ENCODE measurements around the gene PCED1B. TPM values are rescaled to one million over a fixed set of nuclear protein-coding genes. Genes with fewer than 3 reads are reported as not detected.

PCED1B gene
- total RNA-seq, 3 donors from 2014 or later, result 1.6 to 6.2 (median 5.1) TPM

DNA sequence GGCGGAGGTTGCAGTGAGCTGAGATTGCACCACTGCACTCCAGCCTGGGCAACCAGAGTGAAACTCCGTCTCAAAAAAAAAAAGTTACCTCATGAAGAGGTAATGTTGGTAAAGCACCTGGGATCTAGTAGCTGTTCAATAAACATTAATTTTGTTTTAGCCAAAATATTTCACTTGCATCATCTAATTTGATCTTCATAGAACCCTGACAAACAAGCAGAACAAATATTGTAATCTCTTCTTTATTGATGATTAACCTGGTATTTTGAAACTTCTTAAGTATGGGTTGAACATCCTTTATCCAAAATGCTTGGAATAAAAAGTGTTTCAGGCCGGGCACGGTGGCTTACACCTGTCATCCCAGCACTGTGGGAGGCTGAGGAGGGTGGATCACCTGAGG lies 149.4 kb downstream of the PCED1B start:
- Histone ChIP-seq H3K36me3 (no peaks in the 10 kb centered on the region), H3K4me3 (no peak overlapping the region), H3K4me1 (no peaks in the 10 kb centered on the region), H3K27ac (no peak overlapping the region), H3K9me3 (no peaks in the 10 kb centered on the region), H3K27me3 (no peaks in the 10 kb centered on the region)
- no peak for DNase-seq (ENCODE audit: low spot score in 2 of 2)
- TF ChIP-seq, protein P1, sequence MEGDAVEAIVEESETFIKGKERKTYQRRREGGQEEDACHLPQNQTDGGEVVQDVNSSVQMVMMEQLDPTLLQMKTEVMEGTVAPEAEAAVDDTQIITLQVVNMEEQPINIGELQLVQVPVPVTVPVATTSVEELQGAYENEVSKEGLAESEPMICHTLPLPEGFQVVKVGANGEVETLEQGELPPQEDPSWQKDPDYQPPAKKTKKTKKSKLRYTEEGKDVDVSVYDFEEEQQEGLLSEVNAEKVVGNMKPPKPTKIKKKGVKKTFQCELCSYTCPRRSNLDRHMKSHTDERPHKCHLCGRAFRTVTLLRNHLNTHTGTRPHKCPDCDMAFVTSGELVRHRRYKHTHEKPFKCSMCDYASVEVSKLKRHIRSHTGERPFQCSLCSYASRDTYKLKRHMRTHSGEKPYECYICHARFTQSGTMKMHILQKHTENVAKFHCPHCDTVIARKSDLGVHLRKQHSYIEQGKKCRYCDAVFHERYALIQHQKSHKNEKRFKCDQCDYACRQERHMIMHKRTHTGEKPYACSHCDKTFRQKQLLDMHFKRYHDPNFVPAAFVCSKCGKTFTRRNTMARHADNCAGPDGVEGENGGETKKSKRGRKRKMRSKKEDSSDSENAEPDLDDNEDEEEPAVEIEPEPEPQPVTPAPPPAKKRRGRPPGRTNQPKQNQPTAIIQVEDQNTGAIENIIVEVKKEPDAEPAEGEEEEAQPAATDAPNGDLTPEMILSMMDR (IDR thresholded peaks at IDR 0.05), result no peak
- TF ChIP-seq POLR2A (IDR thresholded peaks at IDR 0.05), result no peak
- TF ChIP-seq POLR2AphosphoS5 (IDR thresholded peaks at IDR 0.05), result no peak
- intact Hi-C loops (cut with DNase I; ENCODE audit: low total_unique reads), result no loop called here

- Histone ChIP-seq H3K4me1 (no peaks in the 10 kb centered on the region), H3K27me3 (no peaks in the 10 kb centered on the region), H3K4me3 (no peak overlapping the region), H3K36me3 (no peaks in the 10 kb centered on the region), H3K27ac (no peak overlapping the region), H3K9me3 (no peaks in the 10 kb centered on the region)
- DNase-seq (ENCODE audit: low spot score in 2 of 2), result no peak
- intact Hi-C loops (cut with DNase I; ENCODE audit: low total_unique reads), result no loop called here
- TF ChIP-seq, protein P1 (IDR thresholded peaks at IDR 0.05), result no peak
- TF ChIP-seq POLR2A (IDR thresholded peaks at IDR 0.05), result no peak
- TF ChIP-seq POLR2AphosphoS5 (IDR thresholded peaks at IDR 0.05), result no peak
Measured at GRCh38 chr12:47231456-47231855, 152.0 kb downstream of the PCED1B start.

DNA sequence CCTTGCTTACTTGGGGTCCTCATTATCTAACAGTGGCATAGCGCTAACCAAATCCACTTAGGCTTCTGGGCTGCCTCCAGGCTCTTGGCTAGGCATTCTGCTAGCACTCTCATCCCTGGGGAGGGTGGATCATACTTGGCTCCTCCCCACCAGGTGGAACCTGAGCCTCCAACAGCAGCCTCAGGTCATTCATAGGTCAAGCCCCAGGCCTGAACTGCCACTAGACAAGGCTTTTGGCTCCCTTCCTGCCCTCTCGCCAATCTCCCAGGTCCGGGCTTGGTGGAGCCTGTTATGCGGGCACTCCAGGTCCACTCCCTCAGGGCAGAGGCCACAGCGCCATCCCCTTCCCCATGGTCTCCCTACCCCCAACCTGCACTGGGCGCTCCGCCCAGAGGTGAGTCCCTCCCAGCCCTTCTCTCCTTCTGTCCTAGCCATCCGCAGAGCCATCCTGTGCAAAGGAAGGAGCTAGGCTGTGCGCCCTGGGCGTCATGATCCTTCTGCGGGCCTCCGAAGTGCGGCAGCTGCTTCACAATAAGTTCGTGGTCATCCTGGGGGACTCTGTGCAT lies 155.2 kb downstream of the PCED1B start:
- TF ChIP-seq, protein P1 (IDR thresholded peaks at IDR 0.05), result no peak
- TF ChIP-seq POLR2AphosphoS5 (IDR thresholded peaks at IDR 0.05), result no peak
- no peak for TF ChIP-seq POLR2A (IDR thresholded peaks at IDR 0.05)
- no peaks in the 10 kb centered on the region for H3K27me3 ChIP-seq
- H3K4me3 ChIP-seq, result no peak overlapping the region
- DNase-seq (ENCODE audit: low spot score in 2 of 2), result no peak
- no peak overlapping the region for H3K27ac ChIP-seq
- intact Hi-C loops (cut with DNase I; ENCODE audit: low total_unique reads), result no loop called here
- H3K4me1 ChIP-seq, result no peaks in the 10 kb centered on the region
- H3K9me3 ChIP-seq, result no peaks in the 10 kb centered on the region
- H3K36me3 ChIP-seq, result no peaks in the 10 kb centered on the region

- intact Hi-C loops (cut with DNase I; ENCODE audit: low total_unique reads), result no loop called here
- no peak for DNase-seq (ENCODE audit: low spot score in 2 of 2)
- no peaks in the 10 kb centered on the region for H3K9me3 ChIP-seq
- no peak for TF ChIP-seq POLR2A (IDR thresholded peaks at IDR 0.05)
- TF ChIP-seq, protein P1 (IDR thresholded peaks at IDR 0.05), result no peak
- no peak for TF ChIP-seq POLR2AphosphoS5 (IDR thresholded peaks at IDR 0.05)
- no peak overlapping the region for H3K4me3 ChIP-seq
- H3K4me1 ChIP-seq, result no peaks in the 10 kb centered on the region
- H3K36me3 ChIP-seq, result no peaks in the 10 kb centered on the region
- H3K27me3 ChIP-seq, result no peaks in the 10 kb centered on the region
- no peak overlapping the region for H3K27ac ChIP-seq
Measured at GRCh38 chr12:47235258-47236040, 156.0 kb downstream of the PCED1B start.

GRCh38 chr12:47236109-47236714 lies 156.8 kb downstream of the PCED1B start:
- no peaks in the 10 kb centered on the region for H3K27me3 ChIP-seq
- H3K9me3 ChIP-seq, result no peaks in the 10 kb centered on the region
- no peaks in the 10 kb centered on the region for H3K4me1 ChIP-seq
- H3K27ac ChIP-seq, result no peak overlapping the region
- intact Hi-C loops (cut with DNase I; ENCODE audit: low total_unique reads), result no loop called here
- H3K36me3 ChIP-seq, result no peaks in the 10 kb centered on the region
- TF ChIP-seq POLR2AphosphoS5 (IDR thresholded peaks at IDR 0.05) (no peak), POLR2A (IDR thresholded peaks at IDR 0.05) (no peak)
- H3K4me3 ChIP-seq, result no peak overlapping the region
- no peak for DNase-seq (ENCODE audit: low spot score in 2 of 2)
